ENCODE data around the gene TARP.

DNA sequence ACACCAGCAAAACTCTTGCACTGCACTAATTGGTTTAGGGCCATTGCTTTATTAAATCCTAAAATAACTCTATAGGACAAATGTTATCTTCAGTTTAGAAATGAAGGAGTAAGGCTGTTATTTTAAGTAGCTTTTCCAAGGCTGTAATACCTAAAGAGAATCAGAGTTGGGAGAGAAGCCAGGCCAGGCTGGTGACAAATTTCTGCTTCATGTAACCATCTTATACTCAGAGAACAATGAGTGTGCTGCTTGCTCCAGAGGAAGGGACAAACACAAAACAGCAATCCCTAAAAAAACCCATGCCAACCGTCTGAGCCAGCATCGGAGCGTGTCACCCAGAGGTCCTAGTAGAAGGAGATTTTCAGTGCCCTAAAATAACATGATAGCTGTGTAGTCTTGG is 49.7 kb upstream of the TARP start:
- TF ChIP-seq EZH2 (IDR thresholded peaks at IDR 0.05) = no peak
- TF ChIP-seq, protein P1, sequence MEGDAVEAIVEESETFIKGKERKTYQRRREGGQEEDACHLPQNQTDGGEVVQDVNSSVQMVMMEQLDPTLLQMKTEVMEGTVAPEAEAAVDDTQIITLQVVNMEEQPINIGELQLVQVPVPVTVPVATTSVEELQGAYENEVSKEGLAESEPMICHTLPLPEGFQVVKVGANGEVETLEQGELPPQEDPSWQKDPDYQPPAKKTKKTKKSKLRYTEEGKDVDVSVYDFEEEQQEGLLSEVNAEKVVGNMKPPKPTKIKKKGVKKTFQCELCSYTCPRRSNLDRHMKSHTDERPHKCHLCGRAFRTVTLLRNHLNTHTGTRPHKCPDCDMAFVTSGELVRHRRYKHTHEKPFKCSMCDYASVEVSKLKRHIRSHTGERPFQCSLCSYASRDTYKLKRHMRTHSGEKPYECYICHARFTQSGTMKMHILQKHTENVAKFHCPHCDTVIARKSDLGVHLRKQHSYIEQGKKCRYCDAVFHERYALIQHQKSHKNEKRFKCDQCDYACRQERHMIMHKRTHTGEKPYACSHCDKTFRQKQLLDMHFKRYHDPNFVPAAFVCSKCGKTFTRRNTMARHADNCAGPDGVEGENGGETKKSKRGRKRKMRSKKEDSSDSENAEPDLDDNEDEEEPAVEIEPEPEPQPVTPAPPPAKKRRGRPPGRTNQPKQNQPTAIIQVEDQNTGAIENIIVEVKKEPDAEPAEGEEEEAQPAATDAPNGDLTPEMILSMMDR (IDR thresholded peaks at IDR 0.05) = no peak
